Stimulated activated CD8-positive, alpha-beta memory T cell treated with anti-CD3 and anti-CD28 coated beads, Interleukin-12 subunit alpha, Interleukin-12 subunit beta, amount 100 ng/mL, for 1 hour (primary cell): ENCODE data around the gene MUC20.
"Not testable (repeated sequence)": the region's sequence is repeated elsewhere in the genome, so short reads cannot be mapped to it uniquely, and the experiment has no call there.

ENCODE experiments used
- DNase-seq: peaks from one replicate; pipeline ENCODE4 v3.0.0-alpha.2; 2020; ENCODE audit warnings: low read depth

The MUC20 gene

GRCh38 chr3:195770841-195771645 lies 50.3 kb downstream of the MUC20 start:
- not testable (repeated sequence) for DNase-seq

GRCh38 chr3:195771646-195772300 lies 51.0 kb downstream of the MUC20 start:
- DNase-seq = no peak

GRCh38 chr3:195773956-195774537 lies 53.3 kb downstream of the MUC20 start:
- no peak for DNase-seq

- DNase-seq = no peak
Observed at GRCh38 chr3:195774917-195775316, 54.1 kb downstream of the MUC20 start.

- DNase-seq = no peak
Observed at GRCh38 chr3:195777975-195778374, 57.2 kb downstream of the MUC20 start.

- not testable (repeated sequence) for DNase-seq
Observed at GRCh38 chr3:195781236-195781635, 60.5 kb downstream of the MUC20 start.
